Uterus (tissue), 4 donors: ENCODE results near the gene C1orf94. TPM values are rescaled to one million over a fixed set of nuclear protein-coding genes. Genes with fewer than 3 reads are reported as not detected.

Experiments used
- DNase-seq, 2 donors: peaks; one replicate each; pipeline ENCODE4 v3.0.0-alpha.2; 2019 to 2020
- H3K27ac ChIP-seq, 2 donors: fragments of 200-600 bp; sonication (generic); 1 replicate in 1 of 2; 2 replicates in 1 of 2; pipeline ENCODE4 v1.5.1; 2016 to 2018
- H3K27me3 ChIP-seq, 2 donors: fragments of 200-600 bp; sonication (generic); one replicate each; pipeline ENCODE4 v1.5.1; 2018 to 2019; ENCODE audit warnings: control low read depth in 1 of 2
- H3K36me3 ChIP-seq, 2 donors: fragments of 200-600 bp; sonication (generic); one replicate each; pipeline ENCODE4 v1.5.1; 2019; ENCODE audit warnings: control low read depth in 1 of 2
- H3K4me1 ChIP-seq, 2 donors: fragments of 200-600 bp; sonication (generic); one replicate each; pipeline ENCODE4 v1.5.1; 2018 to 2019; ENCODE audit warnings: control low read depth in 1 of 2
- H3K4me3 ChIP-seq, 2 donors: fragments of 200-600 bp; sonication (generic); 1 replicate in 1 of 2; 2 replicates in 1 of 2; pipeline ENCODE4 v1.5.1; 2018 to 2019; ENCODE audit warnings: mild to moderate bottlenecking in 1 of 2
- H3K9me3 ChIP-seq, 2 donors: fragments of 200-600 bp; sonication (generic); one replicate each; pipeline ENCODE4 v1.5.1; 2019; ENCODE audit warnings: control low read depth in 1 of 2
- POLR2A ChIP-seq, 2 donors: fragments of 450-650 bp; IDR thresholded peaks; one replicate each; pipeline ENCODE4 v1.6.1; 2016; ENCODE audit warnings: antibody characterized with exemption in 2 of 2, mild to moderate bottlenecking in 1 of 2, moderate library complexity in 1 of 2
- intact Hi-C: fragments of 100-400 bp; cut with DNase I; formaldehyde crosslinking; loops from one replicate; pipeline ENCODE4 v1.15.1; 2023; ENCODE audit warnings: low total_unique reads
- total RNA-seq, 4 donors: library from RNA; depleted of rRNA in 3 of 4; stranded (reverse); fragments of >200 nt in 3 of 4; gene quantifications; one replicate each; pipeline versions ENCODE4 v1.1.0 to v1.2.4, GENCODE V29; 2014 to 2023
- TF ChIP-seq, protein P1 (sequence below), 4 experiments: fragments of 200-600 bp in 2 of 4; fragments of 450-650 bp in 2 of 4; sonication (generic) in 2 of 4; IDR thresholded peaks; one replicate each; pipeline ENCODE4 v1.5.1; 2016 to 2019; ENCODE audit warnings: antibody characterized with exemption in 4 of 4, mild to moderate bottlenecking in 2 of 4, moderate library complexity in 1 of 4
- donor health status: DM: yes; HTN: yes; CAD: no.

C1orf94 gene, protein sequence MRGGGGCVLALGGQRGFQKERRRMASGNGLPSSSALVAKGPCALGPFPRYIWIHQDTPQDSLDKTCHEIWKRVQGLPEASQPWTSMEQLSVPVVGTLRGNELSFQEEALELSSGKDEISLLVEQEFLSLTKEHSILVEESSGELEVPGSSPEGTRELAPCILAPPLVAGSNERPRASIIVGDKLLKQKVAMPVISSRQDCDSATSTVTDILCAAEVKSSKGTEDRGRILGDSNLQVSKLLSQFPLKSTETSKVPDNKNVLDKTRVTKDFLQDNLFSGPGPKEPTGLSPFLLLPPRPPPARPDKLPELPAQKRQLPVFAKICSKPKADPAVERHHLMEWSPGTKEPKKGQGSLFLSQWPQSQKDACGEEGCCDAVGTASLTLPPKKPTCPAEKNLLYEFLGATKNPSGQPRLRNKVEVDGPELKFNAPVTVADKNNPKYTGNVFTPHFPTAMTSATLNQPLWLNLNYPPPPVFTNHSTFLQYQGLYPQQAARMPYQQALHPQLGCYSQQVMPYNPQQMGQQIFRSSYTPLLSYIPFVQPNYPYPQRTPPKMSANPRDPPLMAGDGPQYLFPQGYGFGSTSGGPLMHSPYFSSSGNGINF
- not detected for total RNA-seq

DNA sequence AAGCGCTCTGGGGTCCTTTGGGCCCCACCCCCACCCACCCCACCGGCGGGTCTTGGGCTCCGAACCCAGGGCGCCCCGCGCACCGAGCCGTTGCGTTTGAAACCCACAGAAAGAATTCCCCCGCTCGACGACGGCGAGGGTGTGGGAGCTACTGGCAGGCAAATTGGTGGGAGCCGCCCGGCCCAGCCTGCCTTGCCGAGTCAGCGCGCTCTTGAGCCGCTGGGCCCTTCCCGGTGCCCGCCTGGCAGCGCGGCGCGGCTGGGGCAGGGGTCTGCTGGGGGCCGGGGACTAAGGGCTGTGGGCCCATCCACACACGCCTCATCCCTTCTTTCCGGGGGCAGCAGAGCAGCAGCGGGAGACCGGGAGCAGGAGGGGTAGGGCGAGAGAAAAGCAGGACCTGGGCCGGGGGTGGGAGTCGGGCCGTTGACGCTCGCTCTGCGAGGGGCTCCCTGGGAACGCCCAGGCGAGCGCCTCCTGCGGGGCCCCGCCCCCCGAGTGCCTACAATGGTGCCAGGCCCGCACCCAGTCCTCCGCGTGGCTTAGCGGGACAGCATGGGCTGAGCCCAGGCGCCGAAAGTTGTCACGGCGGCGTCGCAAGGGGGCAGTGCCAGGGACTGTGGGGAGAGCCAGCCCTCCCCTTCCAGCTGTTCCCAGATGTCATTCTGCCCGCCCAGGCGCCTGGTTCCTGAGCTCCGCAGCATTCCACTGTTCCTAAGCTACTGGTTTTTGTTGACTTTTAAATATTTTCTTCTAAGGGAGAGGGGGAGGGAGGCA, at the start of gene C1orf94:
Gene C1orf94 (plus strand): TSS at position 78 of the 774 bp plus-strand sequence. CDS start 883 bp downstream, outside the sequence.
- no peak for DNase-seq
- H3K27ac ChIP-seq: no peak within 1 kb of the TSS
- H3K4me3 ChIP-seq: no peak within 1 kb of the TSS
- TF ChIP-seq, protein P1, sequence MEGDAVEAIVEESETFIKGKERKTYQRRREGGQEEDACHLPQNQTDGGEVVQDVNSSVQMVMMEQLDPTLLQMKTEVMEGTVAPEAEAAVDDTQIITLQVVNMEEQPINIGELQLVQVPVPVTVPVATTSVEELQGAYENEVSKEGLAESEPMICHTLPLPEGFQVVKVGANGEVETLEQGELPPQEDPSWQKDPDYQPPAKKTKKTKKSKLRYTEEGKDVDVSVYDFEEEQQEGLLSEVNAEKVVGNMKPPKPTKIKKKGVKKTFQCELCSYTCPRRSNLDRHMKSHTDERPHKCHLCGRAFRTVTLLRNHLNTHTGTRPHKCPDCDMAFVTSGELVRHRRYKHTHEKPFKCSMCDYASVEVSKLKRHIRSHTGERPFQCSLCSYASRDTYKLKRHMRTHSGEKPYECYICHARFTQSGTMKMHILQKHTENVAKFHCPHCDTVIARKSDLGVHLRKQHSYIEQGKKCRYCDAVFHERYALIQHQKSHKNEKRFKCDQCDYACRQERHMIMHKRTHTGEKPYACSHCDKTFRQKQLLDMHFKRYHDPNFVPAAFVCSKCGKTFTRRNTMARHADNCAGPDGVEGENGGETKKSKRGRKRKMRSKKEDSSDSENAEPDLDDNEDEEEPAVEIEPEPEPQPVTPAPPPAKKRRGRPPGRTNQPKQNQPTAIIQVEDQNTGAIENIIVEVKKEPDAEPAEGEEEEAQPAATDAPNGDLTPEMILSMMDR (IDR thresholded peaks at IDR 0.05): no peak
- TF ChIP-seq POLR2A (IDR thresholded peaks at IDR 0.05): no peak
- peaks cover 7 to 20% of the 10 kb centered on the region in 2 donors for H3K27me3 ChIP-seq
- intact Hi-C loops: no loop called here
- H3K36me3 ChIP-seq: no peaks in the 10 kb centered on the region
- no peaks in the 10 kb centered on the region for H3K9me3 ChIP-seq
- H3K4me1 ChIP-seq: no peaks in the 10 kb centered on the region

DNA sequence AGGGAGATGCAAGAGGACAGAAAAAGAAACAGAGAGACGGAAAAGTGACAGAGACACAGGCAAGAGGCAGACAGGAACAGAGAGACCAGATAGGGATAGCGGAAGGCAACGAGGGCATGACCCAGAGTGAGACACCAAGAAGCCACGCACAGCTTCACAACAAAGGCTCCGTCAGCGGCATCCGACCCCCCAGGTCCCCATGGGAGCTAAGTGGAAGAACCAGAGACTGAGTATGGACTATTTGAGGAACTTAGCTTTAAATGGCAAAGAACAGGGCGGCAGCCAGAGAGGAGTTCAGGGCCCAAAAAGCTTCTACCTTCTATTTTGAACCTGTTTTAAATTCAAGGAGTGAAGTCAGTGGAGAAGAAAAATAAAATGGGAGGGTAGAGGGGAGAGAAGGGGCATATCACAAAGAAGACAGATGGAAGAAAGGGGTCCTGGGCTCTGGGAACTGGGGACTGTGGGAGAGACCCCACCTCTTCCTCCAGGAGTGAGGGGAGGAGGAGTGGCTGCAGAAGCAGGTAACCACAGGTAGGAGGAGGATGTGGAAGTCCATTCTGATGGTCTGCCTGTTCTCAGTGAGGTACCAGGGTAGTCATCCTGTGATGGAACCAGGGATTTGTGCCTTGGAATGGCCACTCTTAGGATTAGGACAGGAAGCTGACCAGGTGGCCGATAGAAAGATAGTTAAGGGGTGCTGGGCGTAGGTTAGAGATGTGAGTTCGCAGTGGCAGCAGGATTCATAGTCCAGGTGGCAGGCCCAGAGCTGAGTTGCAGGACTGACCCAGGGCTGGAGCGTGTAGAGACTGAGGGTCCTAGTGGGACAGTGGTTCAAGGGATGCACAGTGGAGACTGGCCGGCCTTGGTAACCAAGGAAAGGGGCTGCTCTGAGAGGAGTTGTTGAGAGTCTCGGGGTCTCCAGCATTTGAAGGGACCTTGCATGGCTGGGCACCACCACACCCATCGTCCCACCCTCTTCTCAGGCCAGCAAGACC, 49.4 kb upstream of the C1orf94 start:
- Histone ChIP-seq H3K9me3 (no peaks in the 10 kb centered on the region), H3K27ac (no peak overlapping the region), H3K4me3 (no peak overlapping the region), H3K36me3 (no peaks in the 10 kb centered on the region), H3K27me3 (no peaks in the 10 kb centered on the region), H3K4me1 (no peaks in the 10 kb centered on the region)
- intact Hi-C loops: no loop called here
- TF ChIP-seq, protein P1 (IDR thresholded peaks at IDR 0.05): no peak
- TF ChIP-seq POLR2A (IDR thresholded peaks at IDR 0.05): no peak
- DNase-seq: no peak

DNA sequence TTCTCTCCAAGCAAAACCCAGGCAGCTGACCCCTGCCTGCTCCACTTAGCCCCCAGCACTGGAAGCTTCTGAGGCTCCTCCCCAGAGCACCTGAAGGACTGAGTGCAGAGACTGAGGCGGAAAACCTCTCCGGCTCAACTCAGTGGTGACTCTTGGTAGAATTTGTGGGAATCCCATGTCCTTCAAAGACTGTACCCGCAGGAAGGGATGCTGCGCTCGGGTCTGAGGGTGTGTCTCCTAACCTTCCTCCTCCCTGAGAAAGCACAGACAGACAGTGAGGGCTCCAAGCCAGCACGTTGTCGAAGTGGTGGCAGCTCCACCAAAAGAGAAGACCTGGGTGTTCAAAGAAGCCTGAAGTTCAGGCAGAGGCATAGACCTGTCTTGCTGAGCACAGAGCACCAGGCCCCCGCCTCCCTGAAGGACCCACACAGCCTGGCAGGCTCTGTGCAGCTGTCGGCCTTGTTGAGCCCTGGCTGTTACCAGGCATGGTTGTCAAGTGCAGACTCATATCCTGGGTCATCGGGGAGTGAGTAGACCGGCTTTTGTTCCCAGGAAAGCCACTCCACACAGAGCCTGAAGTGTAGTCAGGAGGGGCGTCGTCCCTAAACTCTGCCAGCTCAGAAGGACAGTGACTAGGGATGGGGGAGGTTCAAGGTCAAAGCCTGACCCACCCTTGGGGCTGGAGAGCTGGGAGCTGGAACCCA, 48.4 kb upstream of the C1orf94 start:
- H3K27ac ChIP-seq: no peak overlapping the region
- no peak overlapping the region for H3K4me3 ChIP-seq
- intact Hi-C loops: no loop called here
- TF ChIP-seq POLR2A (IDR thresholded peaks at IDR 0.05): no peak
- TF ChIP-seq, protein P1 (IDR thresholded peaks at IDR 0.05): no peak
- no peaks in the 10 kb centered on the region for H3K36me3 ChIP-seq
- H3K27me3 ChIP-seq: no peaks in the 10 kb centered on the region
- no peak for DNase-seq
- no peaks in the 10 kb centered on the region for H3K9me3 ChIP-seq
- H3K4me1 ChIP-seq: no peaks in the 10 kb centered on the region

DNA sequence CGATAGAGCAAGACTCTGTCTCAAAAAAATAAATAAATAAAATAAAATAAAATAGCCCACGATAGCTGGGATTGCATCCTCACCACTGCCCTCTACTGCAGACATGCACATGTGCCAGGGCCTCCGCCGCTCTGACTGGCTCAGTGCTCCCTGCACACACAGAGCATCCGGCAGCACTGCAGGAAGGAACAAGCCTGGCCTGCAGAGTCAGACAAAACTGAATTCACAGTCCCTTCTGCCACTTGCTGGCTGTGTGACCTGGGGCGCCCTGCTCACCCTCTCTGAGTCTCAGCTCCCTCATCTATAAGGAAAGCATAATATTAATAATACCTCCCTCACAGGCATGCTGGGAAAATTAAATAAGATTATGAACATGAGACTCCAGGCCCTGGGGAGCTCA, 47.1 kb upstream of the C1orf94 start:
- TF ChIP-seq, protein P1 (IDR thresholded peaks at IDR 0.05): no peak
- TF ChIP-seq POLR2A (IDR thresholded peaks at IDR 0.05): no peak
- H3K27me3 ChIP-seq: no peaks in the 10 kb centered on the region
- H3K4me3 ChIP-seq: no peak overlapping the region
- no peaks in the 10 kb centered on the region for H3K9me3 ChIP-seq
- no peaks in the 10 kb centered on the region for H3K36me3 ChIP-seq
- intact Hi-C loops: no loop called here
- no peak overlapping the region for H3K27ac ChIP-seq
- no peaks in the 10 kb centered on the region for H3K4me1 ChIP-seq
- DNase-seq: no peak
